ENCODE measurements around the gene EFCAB9. TPM values are rescaled to one million over a fixed set of nuclear protein-coding genes. Genes with fewer than 3 reads are reported as not detected.

EFCAB9 gene
- polyA plus RNA-seq, 2 of the 4 experiments (the other 2 are of a cell fraction): not detected

- peak; percentile 9 to 38 for DNase-seq (ENCODE audit: low read depth in 1 of 2, low spot score in 1 of 2)
- H3K4me2 ChIP-seq: peak overlapping the region; percentile 55
- TF ChIP-seq BCL3 (IDR thresholded peaks at IDR 0.05): no peak
- TF ChIP-seq HMGXB4 (CRISPR knock-in tag; IDR thresholded peaks at IDR 0.05; ENCODE audit: borderline replicate concordance): no peak
- no peak for TF ChIP-seq RARB (CRISPR knock-in tag; IDR thresholded peaks at IDR 0.05)
- TF ChIP-seq FOSB (CRISPR knock-in tag; IDR thresholded peaks at IDR 0.05): no peak
- TF ChIP-seq HES2 (IDR thresholded peaks at IDR 0.05): no peak
- TF ChIP-seq TP53 (CRISPR knock-in tag; IDR thresholded peaks at IDR 0.05): no peak
- TF ChIP-seq CTCF (IDR thresholded peaks at IDR 0.05): no peak
- TF ChIP-seq ZSCAN20 (CRISPR knock-in tag; IDR thresholded peaks at IDR 0.05): no peak
- no peak for TF ChIP-seq HOXB5 (CRISPR knock-in tag; IDR thresholded peaks at IDR 0.05)
- TF ChIP-seq GATA3 (IDR thresholded peaks at IDR 0.05; ENCODE audit: borderline replicate concordance): no peak
- no peak for TF ChIP-seq NFE2L2 (conservative IDR thresholded peaks at IDR 0.05; ENCODE audit: low read length)
- no peak for TF ChIP-seq NPAS2 (CRISPR knock-in tag; IDR thresholded peaks at IDR 0.05; ENCODE audit: borderline replicate concordance)
- TF ChIP-seq MAX (IDR thresholded peaks at IDR 0.05): no peak
- TF ChIP-seq POLR2A (IDR thresholded peaks at IDR 0.05; ENCODE audit: low read length): no peak
- TF ChIP-seq REST (IDR thresholded peaks at IDR 0.05): no peak
- no peak for TF ChIP-seq NR3C1 (IDR thresholded peaks at IDR 0.05)
- no peak for TF ChIP-seq PHF8 (IDR thresholded peaks at IDR 0.05; ENCODE audit: borderline replicate concordance, low read depth)
- CTCF ChIA-PET: interaction anchor here (1.3 kb wide), 2 partner anchors 23 to 131 kb away, joined by 3 to 4 read pairs; no protein-coding TSS in a partner anchor
- H3K9me3 ChIP-seq: no peaks in the 10 kb centered on the region
- peak; percentile 47 to 66; a peak in 3 of 6 replicates for ATAC-seq
- no peak for FAIRE-seq
- 50% methylated on average over 4 of the region's 4 CpGs for WGBS (ENCODE audit: missing lambda C conversion rate)
- H3K4me1 ChIP-seq: peaks cover 19% of the 10 kb centered on the region
- no peak overlapping the region for H3K4me3 ChIP-seq
- POLR2A ChIA-PET: no interaction called here
- peak overlapping the region; percentile 46 to 61; a peak in 4 of 6 replicates for H3K27ac ChIP-seq
These were observed 41.3 kb downstream of the EFCAB9 start for GRCh38 chr5:172235132-172235780.
